OCI-LY7 (cell line): ENCODE measurements around the gene NKIRAS2.

Experiments
- CTCF ChIP-seq: fragments of 200-600 bp; sonication (generic); conservative IDR thresholded peaks from 2 replicates; pipeline ENCODE4 v1.5.1; 2014; ENCODE audit warnings: mild to moderate bottlenecking, antibody characterized with exemption, low read length, moderate library complexity, mixed read lengths
- EZH2phosphoT487 ChIP-seq: fragments of 200-600 bp; sonication (generic); IDR thresholded peaks from 2 replicates; pipeline ENCODE4 v1.6.1; 2018; ENCODE audit warnings: low read depth, borderline replicate concordance, mild to moderate bottlenecking, mixed run types, antibody characterized with exemption, low read length, moderate library complexity, mixed read lengths

DNA sequence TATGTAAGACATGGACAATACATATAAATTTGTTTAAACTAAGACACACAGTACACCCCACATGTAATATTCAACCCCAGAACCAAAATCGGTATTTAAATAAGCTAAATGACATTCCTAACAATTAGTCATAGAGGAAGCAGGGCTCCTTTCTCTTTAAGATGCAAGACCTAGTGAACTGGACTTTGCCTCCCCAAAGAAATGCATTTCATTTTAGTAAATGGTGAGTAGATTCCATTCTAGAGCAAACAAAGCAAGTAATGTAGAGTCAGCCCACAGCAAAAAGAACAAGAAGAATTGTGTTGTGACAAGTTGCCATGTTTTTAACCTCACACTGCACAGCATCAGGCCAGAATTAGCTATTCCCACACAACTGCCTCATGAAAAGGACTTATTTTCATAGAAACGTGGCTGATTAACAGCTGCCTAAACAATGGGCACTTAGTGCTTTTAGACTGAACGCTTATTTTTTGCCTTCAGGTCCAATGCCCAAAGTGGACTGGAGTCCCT is 17.0 kb upstream of the NKIRAS2 start:
- TF ChIP-seq CTCF (no peak), EZH2phosphoT487 (no peak)
